Heart right ventricle (tissue), 16 donors: Measurements from ENCODE around the gene APPBP2. TPM values are rescaled to one million over a fixed set of nuclear protein-coding genes. Genes with fewer than 3 reads are reported as not detected.

ENCODE experiments used
- ATAC-seq, 8 donors: fragments of 200-7000 bp; cut with Tn5 transposase; one replicate each; pipeline ENCODE4 v1.9.1; 2020; ENCODE audit warnings: mild to moderate bottlenecking in 8 of 8, moderate library complexity in 8 of 8, moderate number of reproducible peaks in 1 of 8
- DNase-seq, 2 donors: peaks; one replicate each; pipeline ENCODE4 v3.0.0-alpha.2; 2020
- H3K27ac ChIP-seq, 10 donors: fragments of 200-600 bp; sonication (generic) in 2 of 10; one replicate each; pipeline versions ENCODE4 v1.5.0 to v1.8.0; 2020 to 2022; ENCODE audit warnings: mild to moderate bottlenecking in 3 of 10
- H3K27me3 ChIP-seq, 7 donors: fragments of 200-600 bp; one replicate each; pipeline ENCODE4 v1.8.0; 2021 to 2022; ENCODE audit warnings: mild to moderate bottlenecking in 2 of 7
- H3K36me3 ChIP-seq, 9 donors: fragments of 200-600 bp; sonication (generic) in 1 of 9; one replicate each; pipeline versions ENCODE4 v1.5.0 to v1.8.0; 2020 to 2022; ENCODE audit warnings: mild to moderate bottlenecking in 2 of 9
- H3K4me1 ChIP-seq, 9 donors: fragments of 200-600 bp; sonication (generic) in 1 of 9; one replicate each; pipeline versions ENCODE4 v1.5.0 to v1.8.0; 2020 to 2022; ENCODE audit warnings: mild to moderate bottlenecking in 4 of 9
- H3K4me3 ChIP-seq, 10 donors: fragments of 200-600 bp; sonication (generic) in 2 of 10; one replicate each; pipeline versions ENCODE4 v1.5.0 to v1.8.0; 2020 to 2022; ENCODE audit warnings: mild to moderate bottlenecking in 7 of 10, moderate library complexity in 2 of 10
- H3K9me3 ChIP-seq, 11 donors: fragments of 200-600 bp in 10 of 11; sonication (generic) in 2 of 11; one replicate each; pipeline versions ENCODE4 v1.5.0 to v1.8.0; 2013 to 2022; ENCODE audit warnings: mild to moderate bottlenecking in 2 of 11, control low read depth in 1 of 11, moderate library complexity in 1 of 11
- CTCF ChIP-seq, 9 donors: fragments of 200-600 bp; sonication (generic) in 2 of 9; IDR thresholded peaks; one replicate each; pipeline versions ENCODE4 v1.5.0 to v1.8.0; 2021 to 2022; ENCODE audit warnings: antibody characterized with exemption in 9 of 9, mild to moderate bottlenecking in 5 of 9, moderate library complexity in 1 of 9
- WGBS, 2 donors: extraction: QIAGEN DNeasy Blood & Tissue Kit; methylation state at CpG; one replicate each; pipeline ENCODE4 v1.1.7; 2013; ENCODE audit warnings: inconsistent platforms in 1 of 2; 5-methylcytosine and 5-hydroxymethylcytosine counted together
- intact Hi-C, 10 donors: fragments of 100-400 bp; cut with DNase I; formaldehyde crosslinking; loops; one replicate each; pipeline versions ENCODE4 v1.11.1 to v1.14.2; 2022
- polyA plus RNA-seq, 2 donors: library from polyadenylated mRNA; stranded (reverse); fragments of 200-250 nt; gene quantifications; one replicate each; pipeline ENCODE4 v1.2.3, GENCODE V29; 2013
- total RNA-seq, 10 donors: library from RNA; stranded (reverse); fragmentation: NEBNext Ultra II Directional in 3 of 10; extraction: Animal tissue kit (Norgen Biotek cat#: 25700) in 3 of 10; gene quantifications; one replicate each; pipeline versions ENCODE4 v1.2.1 to v1.2.4, GENCODE V29; 2021 to 2023
- donor health status: Arrhythmogenic right ventricular cardiomyopathy.
- donor health status: ischemic (EF 13 %, LVEDD 7.1; RV severe dilation, severe dysfunction).
- donor health status: healthy with polysubstance abuse.
- donor health status: DM: no; HTN: yes; CAD: no.
- donor health status: DM: no; HTN: no; CAD: no.
- donor health status: ischemic (EF 25% LVEDD 6.9; RV normal size, moderate dysfunction).
- donor health status: ischemic (EF 25% LVEDD 5.7; RV mildly dilated, moderate dysfunction).
- donor health status: healthy.
- donor health status: DM: yes; HTN: yes; CAD: no.
- donor health status: Ischemic cardiomyopathy.
- donor health status: ischemic (EF 35%, LVEDD 5.7; RV mildly dilated, moderate dysfunction).
- donor health status: nonischemic (EF 11% LVEDD 7.7; RV severe dilation, severe dysfunction).
- donor health status: DM: yes; HTN: yes; CAD: no.
- donor health status: PGD.
- donor health status: ischemic (EF 29% LVEDD 5.4; RV normal size, mild dysfunction).
- donor health status: nonischemic (EF 23%, LVEDD 6.1; RV moderate dilation, normal function).

APPBP2 gene
- total and polyA plus RNA-seq, 12 donors, result 4.6 to 22.8 (median 17.2) TPM

- Histone ChIP-seq H3K9me3 (no peaks in the 10 kb centered on the region), H3K36me3 (no peaks in the 10 kb centered on the region), H3K4me1 (peaks cover 0 to 55% (median 0%) of the 10 kb centered on the region in 9 donors), H3K27me3 (no peaks in the 10 kb centered on the region), H3K4me3 (no peak overlapping the region), H3K27ac (peak overlapping the region in 6 of 10 donors; percentile 17 to 90 (median 40))
- peak in 6 of 8 donors; percentile 13 to 56 (median 36) for ATAC-seq
- 72 to 78% methylated on average over 3 of the region's 3 CpGs for WGBS, 2 donors
- intact Hi-C loops, result no loop called here
- no peak for DNase-seq
- no peak for TF ChIP-seq CTCF (IDR thresholded peaks at IDR 0.05)
Observed at GRCh38 chr17:60398227-60398959, 127.6 kb downstream of the APPBP2 start.

GRCh38 chr17:60396412-60396811 lies 129.6 kb downstream of the APPBP2 start:
- no peak overlapping the region for H3K4me3 ChIP-seq
- DNase-seq, result no peak
- no peak for ATAC-seq
- H3K27ac ChIP-seq, result peak overlapping the region in 1 of 10 donors; percentile 59
- peaks cover 0 to 63% (median 5%) of the 10 kb centered on the region in 9 donors for H3K4me1 ChIP-seq
- H3K9me3 ChIP-seq, result no peaks in the 10 kb centered on the region
- TF ChIP-seq CTCF (IDR thresholded peaks at IDR 0.05), result no peak
- H3K27me3 ChIP-seq, result no peaks in the 10 kb centered on the region
- WGBS, 2 donors, result 62% methylated on average over 3 of the region's 3 CpGs
- H3K36me3 ChIP-seq, result no peaks in the 10 kb centered on the region
- intact Hi-C loops, result no loop called here

DNA sequence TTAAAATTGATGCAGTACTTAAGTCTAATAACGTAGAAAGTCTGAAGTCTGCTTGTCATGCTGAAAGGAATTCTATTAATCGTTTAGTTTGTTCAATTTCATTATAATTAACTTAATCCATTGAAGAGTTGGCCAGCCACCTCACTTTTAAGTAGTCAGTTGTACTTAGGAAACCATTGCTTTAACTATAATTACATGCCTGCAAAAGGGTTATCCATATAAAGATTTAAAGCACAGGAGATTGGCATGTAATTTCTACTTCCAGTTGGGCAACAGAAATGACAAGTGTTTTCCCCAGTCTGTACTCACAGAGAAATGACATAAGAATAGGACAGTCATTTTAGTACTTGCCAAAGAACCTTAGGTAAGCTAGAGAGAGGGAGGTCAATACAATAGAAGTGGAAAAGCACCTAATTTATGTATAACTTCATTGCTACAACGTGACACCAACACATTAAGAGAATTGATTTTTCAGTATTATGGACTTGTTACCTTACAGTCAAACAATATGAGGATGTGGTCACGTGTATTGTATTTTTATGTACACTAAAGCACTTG lies 130.5 kb downstream of the APPBP2 start:
- H3K4me1 ChIP-seq, result peaks cover 0 to 69% (median 9%) of the 10 kb centered on the region in 9 donors
- DNase-seq (no peak), ATAC-seq (no peak)
- no peaks in the 10 kb centered on the region for H3K9me3 ChIP-seq
- no peaks in the 10 kb centered on the region for H3K36me3 ChIP-seq
- TF ChIP-seq CTCF (IDR thresholded peaks at IDR 0.05), result no peak
- H3K27ac ChIP-seq, result peak overlapping the region in 1 of 10 donors; percentile 70
- intact Hi-C loops, result no loop called here
- H3K4me3 ChIP-seq, result no peak overlapping the region
- no peaks in the 10 kb centered on the region for H3K27me3 ChIP-seq
- 82 to 88% methylated on average over 4 of the region's 4 CpGs for WGBS, 2 donors

GRCh38 chr17:60393840-60394723 lies 132.0 kb downstream of the APPBP2 start:
- H3K9me3 ChIP-seq, result no peaks in the 10 kb centered on the region
- DNase-seq, result no peak
- no peaks in the 10 kb centered on the region for H3K36me3 ChIP-seq
- ATAC-seq, result no peak
- H3K27me3 ChIP-seq, result no peaks in the 10 kb centered on the region
- peak overlapping the region in 1 of 10 donors; percentile 98 for H3K27ac ChIP-seq
- intact Hi-C loops, result no loop called here
- no peak overlapping the region for H3K4me3 ChIP-seq
- H3K4me1 ChIP-seq, result peaks cover 0 to 81% (median 23%) of the 10 kb centered on the region in 9 donors
- TF ChIP-seq CTCF (IDR thresholded peaks at IDR 0.05), result no peak
- 95 to 96% methylated on average over 17 of the region's 17 CpGs for WGBS, 2 donors
